HepG2 (cell line): Measurements from ENCODE around the gene ZFP36L2. TPM values are rescaled to one million over a fixed set of nuclear protein-coding genes. Genes with fewer than 3 reads are reported as not detected.

Experiments used
- CBX2 ChIP-seq, 2 experiments: fragments of 200-600 bp in 1 of 2; sonication (generic); formaldehyde crosslinking in 1 of 2; IDR thresholded peaks; 2 replicates each; pipeline versions ENCODE4 v1.7.0 to v1.8.1; 2018 to 2022; ENCODE audit warnings: low read depth in 2 of 2, low read length in 1 of 2, mild to moderate bottlenecking in 1 of 2, missing genetic modification reagents in 1 of 2
- ERF ChIP-seq: IDR thresholded peaks from 2 replicates; pipeline ENCODE4 v1.6.1; 2018; ENCODE audit warnings: missing biosample characterization, missing genetic modification reagents
- FOXK1 ChIP-seq: sonication (generic); formaldehyde crosslinking; IDR thresholded peaks from 2 replicates; pipeline ENCODE4 v1.4.0; 2020; ENCODE audit warnings: low read depth, missing genetic modification reagents, borderline replicate concordance
- KLF12 ChIP-seq: sonication (generic); formaldehyde crosslinking; IDR thresholded peaks from 2 replicates; pipeline ENCODE4 v1.4.0; 2020; ENCODE audit warnings: missing genetic modification reagents, borderline replicate concordance
- NAIF1 ChIP-seq: sonication (generic); formaldehyde crosslinking; IDR thresholded peaks from 2 replicates; pipeline ENCODE4 v1.5.0; 2020; ENCODE audit warnings: mild to moderate bottlenecking, missing genetic modification reagents, borderline replicate concordance
- NCOA1 ChIP-seq: sonication (generic); formaldehyde crosslinking; IDR thresholded peaks from 2 replicates; pipeline ENCODE4 v1.9.0; 2021; ENCODE audit warnings: missing genetic modification reagents
- POLR2A ChIP-seq, 2 experiments: IDR thresholded peaks; 2 replicates each; pipeline ENCODE4 v1.6.1; 2011; ENCODE audit warnings: low read depth in 2 of 2, low read length in 2 of 2, mild to moderate bottlenecking in 1 of 2, moderate library complexity in 1 of 2; ENCODE audit not compliant: insufficient read depth in 1 of 2
- U2AF2 ChIP-seq: fragments of 200-400 bp; formaldehyde crosslinking; IDR thresholded peaks from 2 replicates; pipeline ENCODE4 v1.6.1; 2017; ENCODE audit warnings: low read depth, mild to moderate bottlenecking, low read length
- YEATS2 ChIP-seq: sonication (generic); formaldehyde crosslinking; IDR thresholded peaks from 2 replicates; pipeline ENCODE4 v1.4.0; 2020; ENCODE audit warnings: missing genetic modification reagents, borderline replicate concordance
- ZEB1 ChIP-seq: IDR thresholded peaks from 2 replicates; pipeline ENCODE4 v1.6.1; 2012; ENCODE audit warnings: mild to moderate bottlenecking, low read depth, inconsistent platforms; ENCODE audit not compliant: insufficient replicate concordance
- ZNF124 ChIP-seq: sonication (generic); formaldehyde crosslinking; IDR thresholded peaks from 2 replicates; pipeline ENCODE4 v1.4.0; 2020; ENCODE audit warnings: missing genetic modification reagents
- ZNF331 ChIP-seq: sonication (generic); formaldehyde crosslinking; IDR thresholded peaks from 2 replicates; pipeline ENCODE4 v1.4.0; 2020; ENCODE audit warnings: missing genetic modification reagents
- ZNF556 ChIP-seq: sonication (generic); formaldehyde crosslinking; IDR thresholded peaks from 2 replicates; pipeline ENCODE4 v1.4.0; 2020; ENCODE audit warnings: mild to moderate bottlenecking, missing genetic modification reagents, borderline replicate concordance
- ZNF564 ChIP-seq: sonication (generic); formaldehyde crosslinking; IDR thresholded peaks from 2 replicates; pipeline ENCODE4 v1.8.1; 2023; ENCODE audit warnings: mild to moderate bottlenecking, missing genetic modification reagents
- ZNF614 ChIP-seq: IDR thresholded peaks from 2 replicates; pipeline ENCODE4 v1.6.1; 2018; ENCODE audit warnings: missing biosample characterization, missing genetic modification reagents, inconsistent platforms, borderline replicate concordance
- ZNF709 ChIP-seq: sonication (generic); formaldehyde crosslinking; IDR thresholded peaks from 2 replicates; pipeline ENCODE4 v1.5.0; 2020; ENCODE audit warnings: mild to moderate bottlenecking, missing genetic modification reagents
- ZNF768 ChIP-seq: sonication (generic); formaldehyde crosslinking; IDR thresholded peaks from 2 replicates; pipeline ENCODE4 v1.4.0; 2020; ENCODE audit warnings: missing genetic modification reagents
- ZNF780A ChIP-seq: sonication (generic); formaldehyde crosslinking; IDR thresholded peaks from 2 replicates; pipeline ENCODE4 v1.8.0; 2022; ENCODE audit warnings: mild to moderate bottlenecking, missing genetic modification reagents, moderate library complexity
- ZNF839 ChIP-seq: sonication (generic); formaldehyde crosslinking; IDR thresholded peaks from 2 replicates; pipeline ENCODE4 v1.4.0; 2020; ENCODE audit warnings: missing genetic modification reagents, mild to moderate bottlenecking, borderline replicate concordance
- ZNF841 ChIP-seq: sonication (generic); formaldehyde crosslinking; IDR thresholded peaks from 2 replicates; pipeline ENCODE4 v1.8.1; 2023; ENCODE audit warnings: missing genetic modification reagents, borderline replicate concordance
- polyA plus RNA-seq, 8 experiments: library from polyadenylated mRNA; depleted of rRNA in 3 of 8; stranded (reverse) in 7 of 8; unstranded in 1 of 8; fragments of >200 nt; fragmentation: Illumina TruSeq in 4 of 8; extraction: Trizol in 4 of 8; gene quantifications; 2 replicates each; pipeline versions ENCODE4 v1.2.1 to v1.2.3, GENCODE V29; 2011 to 2016; ENCODE audit warnings: low read depth in 4 of 8, missing spikeins in 1 of 8, mixed read lengths in 1 of 8; ENCODE audit not compliant: insufficient read depth in 1 of 8
- total RNA-seq, 5 experiments: library from RNA; depleted of rRNA; stranded (reverse); fragments of >200 nt; fragmentation: Illumina TruSeq; extraction: Trizol; gene quantifications; 2 replicates each; pipeline ENCODE4 v1.2.3, GENCODE V29; 2016; ENCODE audit warnings: low read depth in 1 of 5
- TF ChIP-seq, protein P1 (sequence below): sonication (generic); formaldehyde crosslinking; IDR thresholded peaks from 2 replicates; pipeline ENCODE4 v1.9.0; 2021; ENCODE audit warnings: missing genetic modification reagents, borderline replicate concordance
- TF ChIP-seq, protein P2 (sequence below): sonication (generic); formaldehyde crosslinking; IDR thresholded peaks from 2 replicates; pipeline ENCODE4 v1.4.0; 2020; ENCODE audit warnings: missing genetic modification reagents
- TF ChIP-seq, protein P3 (sequence below): sonication (generic); formaldehyde crosslinking; IDR thresholded peaks from 2 replicates; pipeline ENCODE4 v1.5.0; 2020; ENCODE audit warnings: mild to moderate bottlenecking, low read depth, missing genetic modification reagents, borderline replicate concordance
- TF ChIP-seq, protein P4 (sequence below): sonication (generic); formaldehyde crosslinking; IDR thresholded peaks from 2 replicates; pipeline ENCODE4 v1.5.0; 2020; ENCODE audit warnings: missing genetic modification reagents

Gene ZFP36L2
- total and polyA plus RNA-seq, 2 of the 13 experiments (the other 11 are each of a cell fraction or from before 2014, with no cell fraction given) = 11.2 to 21.8 TPM

DNA sequence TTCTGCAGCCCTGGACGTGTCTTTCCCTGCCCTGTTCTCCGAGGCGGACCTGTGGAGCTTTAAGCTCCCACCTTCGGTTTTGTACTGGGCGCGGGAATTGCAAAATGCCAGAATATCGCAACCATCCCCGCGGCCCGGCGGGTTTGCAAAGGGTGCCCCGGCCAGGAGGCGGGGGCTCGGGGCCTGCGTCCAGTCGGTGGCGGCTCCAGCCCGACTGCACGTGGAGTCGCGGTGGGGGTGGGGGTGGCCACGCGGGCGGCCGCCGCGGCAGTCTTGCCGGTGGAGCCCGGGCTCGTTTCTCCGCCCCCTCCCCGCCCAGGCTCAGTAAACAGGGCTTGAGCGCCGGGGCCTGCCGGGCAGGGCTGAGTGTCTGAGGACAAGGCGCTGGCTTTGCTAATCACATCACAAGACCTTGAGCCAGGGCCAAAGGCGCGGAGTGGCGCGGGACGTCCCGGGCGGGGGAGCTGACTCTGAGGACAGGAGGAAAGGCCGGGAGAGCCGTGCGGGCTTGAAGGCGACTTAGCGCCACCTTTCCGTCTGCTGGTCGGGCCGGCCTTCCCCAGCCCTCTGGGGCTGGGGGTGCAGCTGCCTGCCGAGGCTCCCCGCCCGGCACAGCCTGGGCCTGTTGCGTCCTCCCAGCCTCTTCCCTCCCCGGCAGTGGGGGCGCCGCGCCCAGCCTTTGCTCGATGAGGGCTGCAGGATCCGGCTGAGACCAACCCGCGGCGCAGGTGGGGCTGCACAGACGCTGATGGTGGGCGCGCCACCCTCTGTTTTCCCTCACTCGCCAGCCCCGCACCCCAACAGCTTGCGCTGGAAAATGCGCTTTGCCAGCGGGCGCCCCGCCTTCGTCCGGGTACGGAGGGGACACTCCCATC, 786 bp upstream of the ZFP36L2 start (continued):
- TF ChIP-seq, protein P1, sequence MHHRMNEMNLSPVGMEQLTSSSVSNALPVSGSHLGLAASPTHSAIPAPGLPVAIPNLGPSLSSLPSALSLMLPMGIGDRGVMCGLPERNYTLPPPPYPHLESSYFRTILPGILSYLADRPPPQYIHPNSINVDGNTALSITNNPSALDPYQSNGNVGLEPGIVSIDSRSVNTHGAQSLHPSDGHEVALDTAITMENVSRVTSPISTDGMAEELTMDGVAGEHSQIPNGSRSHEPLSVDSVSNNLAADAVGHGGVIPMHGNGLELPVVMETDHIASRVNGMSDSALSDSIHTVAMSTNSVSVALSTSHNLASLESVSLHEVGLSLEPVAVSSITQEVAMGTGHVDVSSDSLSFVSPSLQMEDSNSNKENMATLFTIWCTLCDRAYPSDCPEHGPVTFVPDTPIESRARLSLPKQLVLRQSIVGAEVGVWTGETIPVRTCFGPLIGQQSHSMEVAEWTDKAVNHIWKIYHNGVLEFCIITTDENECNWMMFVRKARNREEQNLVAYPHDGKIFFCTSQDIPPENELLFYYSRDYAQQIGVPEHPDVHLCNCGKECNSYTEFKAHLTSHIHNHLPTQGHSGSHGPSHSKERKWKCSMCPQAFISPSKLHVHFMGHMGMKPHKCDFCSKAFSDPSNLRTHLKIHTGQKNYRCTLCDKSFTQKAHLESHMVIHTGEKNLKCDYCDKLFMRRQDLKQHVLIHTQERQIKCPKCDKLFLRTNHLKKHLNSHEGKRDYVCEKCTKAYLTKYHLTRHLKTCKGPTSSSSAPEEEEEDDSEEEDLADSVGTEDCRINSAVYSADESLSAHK (CRISPR knock-in tag) = no peak
- TF ChIP-seq ZEB1 = no peak
- no peak; the same call in 1 of the 2 replicates for TF ChIP-seq NAIF1 (CRISPR knock-in tag)
- TF ChIP-seq, protein P2, sequence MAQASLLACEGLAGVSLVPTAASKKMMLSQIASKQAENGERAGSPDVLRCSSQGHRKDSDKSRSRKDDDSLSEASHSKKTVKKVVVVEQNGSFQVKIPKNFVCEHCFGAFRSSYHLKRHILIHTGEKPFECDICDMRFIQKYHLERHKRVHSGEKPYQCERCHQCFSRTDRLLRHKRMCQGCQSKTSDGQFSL (CRISPR knock-in tag) = peak; percentile 82
- peak; percentile 80 for TF ChIP-seq ZNF331 (CRISPR knock-in tag)
- no peak; the same call in 1 of the 2 replicates for TF ChIP-seq ZNF768 (CRISPR knock-in tag)
- peak in 1 of 2 experiments; percentile 39; a peak in 1 of 4 replicates for TF ChIP-seq POLR2A (IDR thresholded peaks at IDR 0.05; ENCODE audit: insufficient read depth in 1 of 2, low read depth in 2 of 2, low read length in 2 of 2)
- peak; percentile 45; the same call in 1 of the 2 replicates for TF ChIP-seq ZNF839 (CRISPR knock-in tag)
- TF ChIP-seq NCOA1 (CRISPR knock-in tag) = peak; percentile 97
- peak; percentile 69; the same call in 1 of the 2 replicates for TF ChIP-seq ZNF614 (CRISPR knock-in tag)
- peak; percentile 82 for TF ChIP-seq ZNF841 (CRISPR knock-in tag)
- TF ChIP-seq FOXK1 (CRISPR knock-in tag) = peak; percentile 42; the same call in 1 of the 2 replicates
- peak; percentile 34; the same call in 1 of the 2 replicates for TF ChIP-seq U2AF2
- peak; percentile 25; the same call in 1 of the 2 replicates for TF ChIP-seq KLF12 (CRISPR knock-in tag)
- TF ChIP-seq ZNF709 = peak; percentile 28
- TF ChIP-seq, protein P3, sequence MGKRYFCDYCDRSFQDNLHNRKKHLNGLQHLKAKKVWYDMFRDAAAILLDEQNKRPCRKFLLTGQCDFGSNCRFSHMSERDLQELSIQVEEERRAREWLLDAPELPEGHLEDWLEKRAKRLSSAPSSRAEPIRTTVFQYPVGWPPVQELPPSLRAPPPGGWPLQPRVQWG (CRISPR knock-in tag) = no peak
- peak; percentile 37; the same call in 1 of the 2 replicates for TF ChIP-seq ZNF780A (CRISPR knock-in tag)
- TF ChIP-seq ERF = peak; percentile 79
- no peak for TF ChIP-seq ZNF124 (CRISPR knock-in tag)
- TF ChIP-seq, protein P4, sequence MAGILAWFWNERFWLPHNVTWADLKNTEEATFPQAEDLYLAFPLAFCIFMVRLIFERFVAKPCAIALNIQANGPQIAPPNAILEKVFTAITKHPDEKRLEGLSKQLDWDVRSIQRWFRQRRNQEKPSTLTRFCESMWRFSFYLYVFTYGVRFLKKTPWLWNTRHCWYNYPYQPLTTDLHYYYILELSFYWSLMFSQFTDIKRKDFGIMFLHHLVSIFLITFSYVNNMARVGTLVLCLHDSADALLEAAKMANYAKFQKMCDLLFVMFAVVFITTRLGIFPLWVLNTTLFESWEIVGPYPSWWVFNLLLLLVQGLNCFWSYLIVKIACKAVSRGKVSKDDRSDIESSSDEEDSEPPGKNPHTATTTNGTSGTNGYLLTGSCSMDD = no peak
- TF ChIP-seq ZNF556 (CRISPR knock-in tag) = peak; percentile 80; the same call in 1 of the 2 replicates
- no peak; the same call in 1 of the 2 replicates for TF ChIP-seq YEATS2
- TF ChIP-seq CBX2 (IDR thresholded peaks at IDR 0.05; ENCODE audit: low read depth, low read length) = no peak
- TF ChIP-seq CBX2 (CRISPR knock-in tag; IDR thresholded peaks at IDR 0.05; ENCODE audit: low read depth) = no peak
- TF ChIP-seq ZNF564 (CRISPR knock-in tag) = no peak; the same call in 1 of the 2 replicates
